ENCODE data around the gene NUDC.

DNA sequence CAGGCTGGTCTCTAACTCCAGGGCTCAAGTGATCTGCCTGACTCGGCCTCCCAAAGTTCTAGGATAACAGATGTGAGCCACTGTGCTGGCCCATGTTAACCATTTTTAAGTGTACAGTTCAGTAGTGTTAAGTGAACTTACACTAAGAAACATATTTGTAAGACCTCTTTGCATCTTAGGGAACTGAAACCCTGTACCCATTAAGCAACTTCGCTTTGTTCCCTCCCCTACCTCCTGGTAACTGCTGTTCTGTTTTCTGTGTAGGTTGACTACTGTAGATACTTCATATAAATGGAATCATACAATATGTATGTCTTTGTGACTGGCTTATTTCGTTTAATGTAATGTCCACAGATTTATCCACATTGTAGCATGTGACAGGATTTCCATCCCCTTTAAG is 11.0 kb downstream of the NUDC start:
- TF ChIP-seq POLR2A (IDR thresholded peaks at IDR 0.05) = no peak
- TF ChIP-seq, protein P1, sequence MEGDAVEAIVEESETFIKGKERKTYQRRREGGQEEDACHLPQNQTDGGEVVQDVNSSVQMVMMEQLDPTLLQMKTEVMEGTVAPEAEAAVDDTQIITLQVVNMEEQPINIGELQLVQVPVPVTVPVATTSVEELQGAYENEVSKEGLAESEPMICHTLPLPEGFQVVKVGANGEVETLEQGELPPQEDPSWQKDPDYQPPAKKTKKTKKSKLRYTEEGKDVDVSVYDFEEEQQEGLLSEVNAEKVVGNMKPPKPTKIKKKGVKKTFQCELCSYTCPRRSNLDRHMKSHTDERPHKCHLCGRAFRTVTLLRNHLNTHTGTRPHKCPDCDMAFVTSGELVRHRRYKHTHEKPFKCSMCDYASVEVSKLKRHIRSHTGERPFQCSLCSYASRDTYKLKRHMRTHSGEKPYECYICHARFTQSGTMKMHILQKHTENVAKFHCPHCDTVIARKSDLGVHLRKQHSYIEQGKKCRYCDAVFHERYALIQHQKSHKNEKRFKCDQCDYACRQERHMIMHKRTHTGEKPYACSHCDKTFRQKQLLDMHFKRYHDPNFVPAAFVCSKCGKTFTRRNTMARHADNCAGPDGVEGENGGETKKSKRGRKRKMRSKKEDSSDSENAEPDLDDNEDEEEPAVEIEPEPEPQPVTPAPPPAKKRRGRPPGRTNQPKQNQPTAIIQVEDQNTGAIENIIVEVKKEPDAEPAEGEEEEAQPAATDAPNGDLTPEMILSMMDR (IDR thresholded peaks at IDR 0.05) = no peak

Data from uterus (tissue), 2 donors.